Measurements from ENCODE around the gene TRIML2. TPM values are rescaled to one million over a fixed set of nuclear protein-coding genes. Genes with fewer than 3 reads are reported as not detected.

The TRIML2 gene
- total RNA-seq, 1 donor from 2014 or later: not detected

DNA sequence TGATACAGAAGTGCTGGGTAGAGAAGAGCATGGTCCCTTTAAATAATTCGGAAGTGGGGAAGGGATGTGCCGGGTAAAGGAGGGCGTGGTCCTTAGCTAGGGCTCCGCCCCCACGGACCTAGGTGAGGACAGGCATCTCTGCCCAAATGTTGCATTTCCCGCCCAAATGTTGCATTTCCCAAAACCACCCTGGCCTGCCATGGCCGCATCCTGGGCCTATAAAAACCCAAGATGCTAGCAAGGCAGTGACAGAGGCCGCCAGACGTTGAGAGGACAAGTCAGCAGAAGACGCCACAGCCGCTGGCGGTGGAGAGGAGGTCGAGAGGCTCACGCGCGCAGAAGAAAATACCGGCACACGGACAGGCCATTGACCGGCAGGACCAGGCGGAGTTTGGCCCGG, 67.7 kb downstream of the TRIML2 start:
- no peak for DNase-seq
- TF ChIP-seq, protein P1, sequence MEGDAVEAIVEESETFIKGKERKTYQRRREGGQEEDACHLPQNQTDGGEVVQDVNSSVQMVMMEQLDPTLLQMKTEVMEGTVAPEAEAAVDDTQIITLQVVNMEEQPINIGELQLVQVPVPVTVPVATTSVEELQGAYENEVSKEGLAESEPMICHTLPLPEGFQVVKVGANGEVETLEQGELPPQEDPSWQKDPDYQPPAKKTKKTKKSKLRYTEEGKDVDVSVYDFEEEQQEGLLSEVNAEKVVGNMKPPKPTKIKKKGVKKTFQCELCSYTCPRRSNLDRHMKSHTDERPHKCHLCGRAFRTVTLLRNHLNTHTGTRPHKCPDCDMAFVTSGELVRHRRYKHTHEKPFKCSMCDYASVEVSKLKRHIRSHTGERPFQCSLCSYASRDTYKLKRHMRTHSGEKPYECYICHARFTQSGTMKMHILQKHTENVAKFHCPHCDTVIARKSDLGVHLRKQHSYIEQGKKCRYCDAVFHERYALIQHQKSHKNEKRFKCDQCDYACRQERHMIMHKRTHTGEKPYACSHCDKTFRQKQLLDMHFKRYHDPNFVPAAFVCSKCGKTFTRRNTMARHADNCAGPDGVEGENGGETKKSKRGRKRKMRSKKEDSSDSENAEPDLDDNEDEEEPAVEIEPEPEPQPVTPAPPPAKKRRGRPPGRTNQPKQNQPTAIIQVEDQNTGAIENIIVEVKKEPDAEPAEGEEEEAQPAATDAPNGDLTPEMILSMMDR (IDR thresholded peaks at IDR 0.05): no peak
- intact Hi-C loops (cut with DNase I): no loop called here
- Histone ChIP-seq H3K9me3 (no peaks in the 10 kb centered on the region), H3K4me3 (no peak overlapping the region), H3K27me3 (no peaks in the 10 kb centered on the region), H3K36me3 (no peaks in the 10 kb centered on the region), H3K27ac (no peak overlapping the region), H3K4me1 (no peaks in the 10 kb centered on the region)
- ATAC-seq: no peak

Other genes with a start within 250 kb of the TRIML2 start
- gene ZFP42, start 113.8 kb downstream of the TRIML2 start, total RNA-seq: 0.26 TPM
- gene TRIML1, start 29.8 kb upstream of the TRIML2 start, total RNA-seq: not detected

All from upper lobe of right lung (tissue), 1 donor.